HCT116 (cell line): ENCODE results near the gene IFITM10. TPM values are rescaled to one million over a fixed set of nuclear protein-coding genes. Genes with fewer than 3 reads are reported as not detected.
A peak's percentile ranks its signal among the peaks of the same experiment; 100 is the strongest.

Experiments
- ATAC-seq: fragments of 200-7000 bp; cut with Tn5 transposase; 2 replicates; pipeline ENCODE4 v1.9.1; 2020; ENCODE audit warnings: mild to moderate bottlenecking, moderate library complexity
- BruUV-seq: library from RNA; stranded (reverse); fragments of 400-500 nt; replicated peaks from 2 replicates; lab custom pipeline; 2021; lab: Mats Ljungman, UMichigan
- CTCF ChIA-PET: fragments of 300-600 bp; sonication (Branson Sonifier 250); formaldehyde crosslinking; loops from one replicate; lab custom pipeline; 2021; ENCODE audit warnings: antibody characterized with exemption; lab: Charles Lee
- POLR2A ChIA-PET: fragments of 300-600, 350-600 bp; sonication (Branson Sonifier 250); formaldehyde crosslinking; loops from one replicate; lab custom pipeline; 2021; ENCODE audit warnings: antibody characterized with exemption; lab: Charles Lee
- RAD21 ChIA-PET, 2 experiments: fragments of 300-600 bp; sonication (Branson Sonifier 250); formaldehyde crosslinking; loops; one replicate each; lab custom pipeline; 2023; ENCODE audit warnings: low total read pairs in 2 of 2; ENCODE audit not compliant: uncharacterized antibody in 2 of 2, unreplicated experiment in 2 of 2, low non-redundant PET in 1 of 2; lab: Charles Lee
- DNase-seq: peaks from one replicate; pipeline ENCODE4 v3.0.0-alpha.2; 2010; ENCODE audit warnings: low read depth, low spot score
- H2AFZ ChIP-seq: fragments of 200-600 bp; shearing (Covaris generic), sonication (generic); 2 replicates; pipeline ENCODE4 v1.6.1; 2017; ENCODE audit warnings: low read depth, mixed run types, mixed read lengths, antibody characterized with exemption, low read length; ENCODE audit not compliant: poor library complexity, severe bottlenecking
- H3K27ac ChIP-seq: 2 replicates; pipeline ENCODE4 v1.5.1; 2012; ENCODE audit warnings: low read depth, low read length
- H3K27me3 ChIP-seq: fragments of 200-600 bp; sonication (generic); 2 replicates; pipeline ENCODE4 v1.6.1; 2016; ENCODE audit warnings: mixed run types, low read length, mixed read lengths; ENCODE audit not compliant: insufficient read depth
- H3K36me3 ChIP-seq, 2 experiments: fragments of 200-500 bp in 1 of 2; fragments of 200-600 bp in 1 of 2; sonication (Bioruptor generic) in 1 of 2; sonication (generic) in 1 of 2; 2 replicates each; pipeline versions ENCODE4 v1.5.1 to v1.6.1; 2014 to 2016; ENCODE audit warnings: low read length in 2 of 2, inconsistent platforms in 1 of 2, mixed read lengths in 1 of 2, mixed run types in 1 of 2; ENCODE audit not compliant: insufficient read depth in 2 of 2, control insufficient read depth in 1 of 2
- H3K4me1 ChIP-seq, 2 experiments: fragments of 200-600 bp in 1 of 2; sonication (generic) in 1 of 2; 2 replicates each; pipeline versions ENCODE4 v1.5.1 to v1.6.1; 2012 to 2017; ENCODE audit warnings: low read length in 2 of 2, inconsistent platforms in 1 of 2, mild to moderate bottlenecking in 1 of 2, mixed read lengths in 1 of 2, mixed run types in 1 of 2, moderate library complexity in 1 of 2; ENCODE audit not compliant: insufficient read depth in 2 of 2, control insufficient read depth in 1 of 2
- H3K4me2 ChIP-seq: fragments of 200-600 bp; sonication (generic); 2 replicates; pipeline ENCODE4 v1.6.1; 2017; ENCODE audit warnings: mixed run types, low read length, mixed read lengths
- H3K4me3 ChIP-seq, 2 experiments: fragments of 200-600 bp in 1 of 2; sonication (generic) in 1 of 2; replicated peaks in 1 of 2; 2 replicates each; pipeline ENCODE4 v1.5.1; 2011 to 2016; ENCODE audit warnings: low read length in 2 of 2, control low read depth in 1 of 2, low read depth in 1 of 2, mild to moderate bottlenecking in 1 of 2, mixed read lengths in 1 of 2, mixed run types in 1 of 2
- H3K79me2 ChIP-seq: fragments of 200-600 bp; sonication (generic); 2 replicates; pipeline ENCODE4 v1.6.1; 2017; ENCODE audit warnings: mild to moderate bottlenecking, mixed run types, low read length, moderate library complexity, mixed read lengths; ENCODE audit not compliant: insufficient read depth
- H3K9ac ChIP-seq: fragments of 200-600 bp; sonication (generic); 2 replicates; pipeline ENCODE4 v1.6.1; 2016; ENCODE audit warnings: low read length, mixed read lengths
- H3K9me2 ChIP-seq: fragments of 200-600 bp; sonication (generic), shearing (Covaris generic); 2 replicates; pipeline ENCODE4 v1.6.1; 2017; ENCODE audit warnings: mixed run types, mild to moderate bottlenecking, moderate library complexity; ENCODE audit not compliant: insufficient read depth
- H3K9me3 ChIP-seq, 2 experiments: fragments of 200-500 bp in 1 of 2; fragments of 200-600 bp in 1 of 2; sonication (Bioruptor generic) in 1 of 2; sonication (generic) in 1 of 2; 2 replicates each; pipeline ENCODE4 v1.6.1; 2014 to 2017; ENCODE audit warnings: low read length in 2 of 2, mixed read lengths in 2 of 2, inconsistent platforms in 1 of 2, low read depth in 1 of 2, mild to moderate bottlenecking in 1 of 2, mixed run types in 1 of 2, moderate library complexity in 1 of 2; ENCODE audit not compliant: control insufficient read depth in 1 of 2, insufficient read depth in 1 of 2
- H4K20me1 ChIP-seq: fragments of 200-600 bp; sonication (generic), shearing (Covaris generic); 2 replicates; pipeline ENCODE4 v1.6.1; 2017; ENCODE audit warnings: mixed run types, mild to moderate bottlenecking, moderate library complexity; ENCODE audit not compliant: insufficient read depth
- ATF3 ChIP-seq: IDR thresholded peaks from 2 replicates; pipeline ENCODE4 v1.6.1; 2012
- EGR1 ChIP-seq: IDR thresholded peaks from 2 replicates; pipeline ENCODE4 v1.6.1; 2012; ENCODE audit warnings: low read depth
- ELF1 ChIP-seq: IDR thresholded peaks from 2 replicates; pipeline ENCODE4 v1.6.1; 2012; ENCODE audit warnings: low read depth, borderline replicate concordance
- EZH2phosphoT487 ChIP-seq: fragments of 200-600 bp; IDR thresholded peaks from 2 replicates; pipeline ENCODE4 v1.6.1; 2018; ENCODE audit warnings: antibody characterized with exemption, borderline replicate concordance
- JUND ChIP-seq: IDR thresholded peaks from 2 replicates; pipeline ENCODE4 v1.6.1; 2012
- POLR2A ChIP-seq: IDR thresholded peaks from 2 replicates; pipeline ENCODE4 v1.7.0; 2011; ENCODE audit warnings: borderline replicate concordance; ENCODE audit not compliant: insufficient read depth, insufficient read length; ENCODE audit errors: extremely low read depth
- POLR2AphosphoS5 ChIP-seq: IDR thresholded peaks from 2 replicates; pipeline ENCODE4 v1.6.1; 2011; ENCODE audit warnings: mild to moderate bottlenecking, low read depth, low read length, moderate library complexity
- RAD21 ChIP-seq: IDR thresholded peaks from 2 replicates; pipeline ENCODE4 v1.6.1; 2012; ENCODE audit warnings: low read depth, mild to moderate bottlenecking
- SP1 ChIP-seq: IDR thresholded peaks from 2 replicates; pipeline ENCODE4 v1.6.1; 2012; ENCODE audit warnings: low read depth
- SRF ChIP-seq: IDR thresholded peaks from 2 replicates; pipeline ENCODE4 v1.6.1; 2012; ENCODE audit warnings: low read depth
- TCF7L2 ChIP-seq: IDR thresholded peaks from 2 replicates; pipeline ENCODE4 v1.7.0; 2011; ENCODE audit warnings: borderline replicate concordance, inconsistent platforms; ENCODE audit not compliant: insufficient read depth, insufficient read length; ENCODE audit errors: extremely low read depth
- YY1 ChIP-seq: IDR thresholded peaks from 2 replicates; pipeline ENCODE4 v1.6.1; 2011; ENCODE audit warnings: low read length, low read depth, moderate library complexity, mild to moderate bottlenecking; ENCODE audit not compliant: insufficient replicate concordance; ENCODE audit errors: extremely low read depth
- ZFX ChIP-seq: fragments of 450-650 bp; IDR thresholded peaks from 2 replicates; pipeline ENCODE4 v1.6.1; 2017
- intact Hi-C: fragments of 100-400 bp; cut with micrococcal nuclease; formaldehyde crosslinking; loops from 2 replicates; pipeline ENCODE4 v1.10.0; 2022
- total RNA-seq: library from RNA; stranded (reverse); gene quantifications from one replicate; pipeline ENCODE4 v1.2.1, GENCODE V29; 2021; ENCODE audit not compliant: unreplicated experiment
- TF ChIP-seq, protein P1 (sequence below): IDR thresholded peaks from 2 replicates; pipeline ENCODE4 v1.6.1; 2011; ENCODE audit warnings: mild to moderate bottlenecking, low read length, moderate library complexity; ENCODE audit not compliant: insufficient replicate concordance; ENCODE audit errors: extremely low read depth
- TF ChIP-seq, protein P2 (sequence below): IDR thresholded peaks from 2 replicates; pipeline ENCODE4 v1.6.1; 2012; ENCODE audit warnings: low read depth
- TF ChIP-seq, protein P3 (sequence below): IDR thresholded peaks from 2 replicates; pipeline ENCODE4 v1.6.1; 2012
- TF ChIP-seq, protein P4 (sequence below), 3 experiments: fragments of 200-600 bp in 1 of 3; sonication (generic) in 1 of 3; IDR thresholded peaks in 2 of 3; conservative IDR thresholded peaks in 1 of 3; 2 replicates each; pipeline ENCODE4 v1.5.1; 2012 to 2017; ENCODE audit warnings: low read depth in 2 of 3, low read length in 2 of 3, antibody characterized with exemption in 1 of 3, borderline replicate concordance in 1 of 3, control low read depth in 1 of 3, mild to moderate bottlenecking in 1 of 3, mixed read lengths in 1 of 3, mixed run types in 1 of 3, moderate library complexity in 1 of 3; ENCODE audit not compliant: insufficient read depth in 1 of 3

Gene IFITM10
- total RNA-seq, 1 experiment from 2014 or later = 1.9 TPM

GRCh38 chr11:1779034-1779805 lies 28.8 kb upstream of the IFITM10 start:
- no peak overlapping the region for H3K4me3 ChIP-seq
- no peaks in the 10 kb centered on the region for H3K79me2 ChIP-seq
- no peak overlapping the region for H3K27ac ChIP-seq
- DNase-seq (no peak), ATAC-seq (no peak)
- H3K9me3 ChIP-seq = no peaks in the 10 kb centered on the region
- no peaks in the 10 kb centered on the region for H3K36me3 ChIP-seq
- ChIA-PET CTCF (no interaction called here), POLR2A (no interaction called here), RAD21 (no interaction called here)
- no peaks in the 10 kb centered on the region for H3K27me3 ChIP-seq
- peak overlapping the region; percentile 62 for H3K4me2 ChIP-seq
- BruUV-seq = no TSS peak
- H3K9me2 ChIP-seq = no peaks in the 10 kb centered on the region
- intact Hi-C loops = no loop called here
- H2AFZ ChIP-seq = no peak overlapping the region
- H3K9ac ChIP-seq = no peak overlapping the region
- TF ChIP-seq TCF7L2 (no peak), RAD21 (no peak), YY1 (no peak), POLR2A (no peak), SP1 (no peak), JUND (no peak), EGR1 (no peak), ELF1 (no peak), ATF3 (no peak), SRF (no peak), POLR2AphosphoS5 (no peak), ZFX (no peak), EZH2phosphoT487 (no peak)
- TF ChIP-seq, protein P1, sequence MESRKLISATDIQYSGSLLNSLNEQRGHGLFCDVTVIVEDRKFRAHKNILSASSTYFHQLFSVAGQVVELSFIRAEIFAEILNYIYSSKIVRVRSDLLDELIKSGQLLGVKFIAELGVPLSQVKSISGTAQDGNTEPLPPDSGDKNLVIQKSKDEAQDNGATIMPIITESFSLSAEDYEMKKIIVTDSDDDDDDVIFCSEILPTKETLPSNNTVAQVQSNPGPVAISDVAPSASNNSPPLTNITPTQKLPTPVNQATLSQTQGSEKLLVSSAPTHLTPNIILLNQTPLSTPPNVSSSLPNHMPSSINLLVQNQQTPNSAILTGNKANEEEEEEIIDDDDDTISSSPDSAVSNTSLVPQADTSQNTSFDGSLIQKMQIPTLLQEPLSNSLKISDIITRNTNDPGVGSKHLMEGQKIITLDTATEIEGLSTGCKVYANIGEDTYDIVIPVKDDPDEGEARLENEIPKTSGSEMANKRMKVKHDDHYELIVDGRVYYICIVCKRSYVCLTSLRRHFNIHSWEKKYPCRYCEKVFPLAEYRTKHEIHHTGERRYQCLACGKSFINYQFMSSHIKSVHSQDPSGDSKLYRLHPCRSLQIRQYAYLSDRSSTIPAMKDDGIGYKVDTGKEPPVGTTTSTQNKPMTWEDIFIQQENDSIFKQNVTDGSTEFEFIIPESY = no peak
- TF ChIP-seq, protein P2, sequence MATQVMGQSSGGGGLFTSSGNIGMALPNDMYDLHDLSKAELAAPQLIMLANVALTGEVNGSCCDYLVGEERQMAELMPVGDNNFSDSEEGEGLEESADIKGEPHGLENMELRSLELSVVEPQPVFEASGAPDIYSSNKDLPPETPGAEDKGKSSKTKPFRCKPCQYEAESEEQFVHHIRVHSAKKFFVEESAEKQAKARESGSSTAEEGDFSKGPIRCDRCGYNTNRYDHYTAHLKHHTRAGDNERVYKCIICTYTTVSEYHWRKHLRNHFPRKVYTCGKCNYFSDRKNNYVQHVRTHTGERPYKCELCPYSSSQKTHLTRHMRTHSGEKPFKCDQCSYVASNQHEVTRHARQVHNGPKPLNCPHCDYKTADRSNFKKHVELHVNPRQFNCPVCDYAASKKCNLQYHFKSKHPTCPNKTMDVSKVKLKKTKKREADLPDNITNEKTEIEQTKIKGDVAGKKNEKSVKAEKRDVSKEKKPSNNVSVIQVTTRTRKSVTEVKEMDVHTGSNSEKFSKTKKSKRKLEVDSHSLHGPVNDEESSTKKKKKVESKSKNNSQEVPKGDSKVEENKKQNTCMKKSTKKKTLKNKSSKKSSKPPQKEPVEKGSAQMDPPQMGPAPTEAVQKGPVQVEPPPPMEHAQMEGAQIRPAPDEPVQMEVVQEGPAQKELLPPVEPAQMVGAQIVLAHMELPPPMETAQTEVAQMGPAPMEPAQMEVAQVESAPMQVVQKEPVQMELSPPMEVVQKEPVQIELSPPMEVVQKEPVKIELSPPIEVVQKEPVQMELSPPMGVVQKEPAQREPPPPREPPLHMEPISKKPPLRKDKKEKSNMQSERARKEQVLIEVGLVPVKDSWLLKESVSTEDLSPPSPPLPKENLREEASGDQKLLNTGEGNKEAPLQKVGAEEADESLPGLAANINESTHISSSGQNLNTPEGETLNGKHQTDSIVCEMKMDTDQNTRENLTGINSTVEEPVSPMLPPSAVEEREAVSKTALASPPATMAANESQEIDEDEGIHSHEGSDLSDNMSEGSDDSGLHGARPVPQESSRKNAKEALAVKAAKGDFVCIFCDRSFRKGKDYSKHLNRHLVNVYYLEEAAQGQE = no peak
- TF ChIP-seq, protein P3, sequence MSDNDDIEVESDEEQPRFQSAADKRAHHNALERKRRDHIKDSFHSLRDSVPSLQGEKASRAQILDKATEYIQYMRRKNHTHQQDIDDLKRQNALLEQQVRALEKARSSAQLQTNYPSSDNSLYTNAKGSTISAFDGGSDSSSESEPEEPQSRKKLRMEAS = no peak
- TF ChIP-seq, protein P4, sequence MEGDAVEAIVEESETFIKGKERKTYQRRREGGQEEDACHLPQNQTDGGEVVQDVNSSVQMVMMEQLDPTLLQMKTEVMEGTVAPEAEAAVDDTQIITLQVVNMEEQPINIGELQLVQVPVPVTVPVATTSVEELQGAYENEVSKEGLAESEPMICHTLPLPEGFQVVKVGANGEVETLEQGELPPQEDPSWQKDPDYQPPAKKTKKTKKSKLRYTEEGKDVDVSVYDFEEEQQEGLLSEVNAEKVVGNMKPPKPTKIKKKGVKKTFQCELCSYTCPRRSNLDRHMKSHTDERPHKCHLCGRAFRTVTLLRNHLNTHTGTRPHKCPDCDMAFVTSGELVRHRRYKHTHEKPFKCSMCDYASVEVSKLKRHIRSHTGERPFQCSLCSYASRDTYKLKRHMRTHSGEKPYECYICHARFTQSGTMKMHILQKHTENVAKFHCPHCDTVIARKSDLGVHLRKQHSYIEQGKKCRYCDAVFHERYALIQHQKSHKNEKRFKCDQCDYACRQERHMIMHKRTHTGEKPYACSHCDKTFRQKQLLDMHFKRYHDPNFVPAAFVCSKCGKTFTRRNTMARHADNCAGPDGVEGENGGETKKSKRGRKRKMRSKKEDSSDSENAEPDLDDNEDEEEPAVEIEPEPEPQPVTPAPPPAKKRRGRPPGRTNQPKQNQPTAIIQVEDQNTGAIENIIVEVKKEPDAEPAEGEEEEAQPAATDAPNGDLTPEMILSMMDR (IDR thresholded peaks at IDR 0.05 in 2 of 3, conservative IDR thresholded peaks at IDR 0.05 in 1 of 3; ENCODE audit: borderline replicate concordance in 1 of 3, insufficient read depth in 1 of 3, low read depth in 2 of 3, low read length in 2 of 3) = no peak
- H4K20me1 ChIP-seq = no peaks in the 10 kb centered on the region
- peaks cover 3 to 15% of the 10 kb centered on the region in 2 experiments; a peak in 3 of 4 replicates for H3K4me1 ChIP-seq
